Muscle layer of duodenum (tissue), 2 donors: Measurements from ENCODE around the gene VPREB3.

ENCODE experiments used
- H3K27ac ChIP-seq: one replicate; pipeline ENCODE4 v1.7.0; 2013; ENCODE audit warnings: mild to moderate bottlenecking, low read length
- H3K27me3 ChIP-seq: one replicate; pipeline ENCODE4 v1.7.0; 2013; ENCODE audit warnings: low read depth, mild to moderate bottlenecking, control low read depth, low read length
- H3K36me3 ChIP-seq, 2 donors: one replicate each; pipeline ENCODE4 v1.7.0; 2013; ENCODE audit warnings: low read length in 2 of 2, control low read depth in 1 of 2, mild to moderate bottlenecking in 1 of 2; ENCODE audit not compliant: insufficient read depth in 2 of 2, control insufficient read depth in 1 of 2
- H3K4me1 ChIP-seq, 2 donors: one replicate each; pipeline ENCODE4 v1.7.0; 2013; ENCODE audit warnings: low read length in 2 of 2, mild to moderate bottlenecking in 2 of 2, control low read depth in 1 of 2, moderate library complexity in 1 of 2; ENCODE audit not compliant: insufficient read depth in 2 of 2, control insufficient read depth in 1 of 2
- H3K4me3 ChIP-seq, 2 donors: one replicate each; pipeline ENCODE4 v1.7.0; 2013; ENCODE audit warnings: low read length in 2 of 2, low read depth in 1 of 2, mild to moderate bottlenecking in 1 of 2
- H3K9me3 ChIP-seq, 2 donors: one replicate each; pipeline ENCODE4 v1.7.0; 2013; ENCODE audit warnings: low read length in 2 of 2, control low read depth in 1 of 2, mild to moderate bottlenecking in 1 of 2; ENCODE audit not compliant: control insufficient read depth in 1 of 2
- donor health status: healthy.

VPREB3 gene

GRCh38 chr22:23708270-23708669 lies 46.0 kb downstream of the VPREB3 start:
- peaks cover 63 to 86% of the 10 kb centered on the region in 2 donors for H3K36me3 ChIP-seq
- no peaks in the 10 kb centered on the region for H3K9me3 ChIP-seq
- H3K4me1 ChIP-seq, result no peaks in the 10 kb centered on the region
- H3K4me3 ChIP-seq, result no peak overlapping the region
- H3K27me3 ChIP-seq, result no peaks in the 10 kb centered on the region
- no peak overlapping the region for H3K27ac ChIP-seq

DNA sequence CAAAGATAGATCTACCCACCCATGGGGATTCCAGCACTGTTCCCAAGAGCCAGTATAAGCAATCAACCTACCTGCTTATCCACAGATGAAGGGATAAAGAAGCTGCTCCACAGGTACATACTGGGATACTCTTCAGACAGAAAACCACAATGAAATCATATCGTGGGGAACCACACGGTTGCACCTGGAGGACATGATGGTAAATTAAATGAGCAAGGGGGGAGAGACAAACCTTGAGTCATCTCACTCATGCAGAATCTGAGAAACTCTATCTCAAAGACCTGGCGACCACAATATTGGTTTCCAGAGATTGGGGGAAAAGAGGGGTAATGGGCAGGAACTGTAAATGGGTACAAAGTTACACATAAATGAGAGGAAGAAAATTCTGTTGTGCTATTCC lies 48.9 kb downstream of the VPREB3 start:
- Histone ChIP-seq H3K27ac (no peak overlapping the region), H3K27me3 (no peaks in the 10 kb centered on the region), H3K36me3 (peaks cover 70 to 78% of the 10 kb centered on the region in 2 donors), H3K9me3 (no peaks in the 10 kb centered on the region), H3K4me1 (no peaks in the 10 kb centered on the region), H3K4me3 (no peak overlapping the region)

- Histone ChIP-seq H3K27ac (no peak overlapping the region), H3K4me3 (no peak overlapping the region), H3K4me1 (no peaks in the 10 kb centered on the region), H3K9me3 (no peaks in the 10 kb centered on the region), H3K27me3 (no peaks in the 10 kb centered on the region), H3K36me3 (peaks cover 73 to 78% of the 10 kb centered on the region in 2 donors)
Measured at GRCh38 chr22:23704829-23705228, 49.4 kb downstream of the VPREB3 start.

DNA sequence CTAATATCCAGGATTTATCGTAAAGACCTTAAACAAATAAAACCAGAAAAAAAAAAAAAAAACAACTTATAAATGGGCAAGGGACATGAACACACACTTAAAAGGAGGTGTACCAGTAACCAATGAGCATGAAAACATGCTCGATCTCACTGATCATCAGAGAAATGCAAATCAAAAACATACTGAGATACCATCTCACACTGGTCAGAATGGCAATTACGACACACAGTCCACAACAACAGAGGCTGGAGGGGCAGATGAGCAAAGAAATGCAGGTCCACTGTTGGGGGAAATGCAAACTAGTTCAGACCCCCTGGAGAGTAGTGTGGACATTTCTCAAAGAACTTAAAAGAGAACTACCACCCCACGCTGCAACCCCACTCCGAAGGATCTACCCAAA lies 50.2 kb downstream of the VPREB3 start:
- Histone ChIP-seq H3K27me3 (no peaks in the 10 kb centered on the region), H3K9me3 (no peaks in the 10 kb centered on the region), H3K27ac (no peak overlapping the region), H3K4me1 (no peaks in the 10 kb centered on the region), H3K36me3 (peaks cover 69 to 77% of the 10 kb centered on the region in 2 donors), H3K4me3 (no peak overlapping the region)
